Measurements from ENCODE around the gene EGFL7.

EGFL7 gene

GRCh38 chr9:136661641-136662325 lies 933 bp upstream of the EGFL7 start:
- DNase-seq = no peak

- DNase-seq = no peak
Observed at GRCh38 chr9:136662326-136662655, 425 bp upstream of the EGFL7 start.

- no peak for DNase-seq
Observed at GRCh38 chr9:136664000-136664915, 1.5 kb downstream of the EGFL7 start.

GRCh38 chr9:136665111-136665703 lies 2.5 kb downstream of the EGFL7 start:
- no peak for DNase-seq

GRCh38 chr9:136665704-136666371 lies 3.1 kb downstream of the EGFL7 start:
- no peak for DNase-seq

- DNase-seq = no peak
Observed at GRCh38 chr9:136666372-136667213, 3.9 kb downstream of the EGFL7 start.

GRCh38 chr9:136667214-136667939 lies 4.7 kb downstream of the EGFL7 start:
- DNase-seq = no peak

- no peak for DNase-seq
Observed at GRCh38 chr9:136667940-136668760, 5.4 kb downstream of the EGFL7 start.

GRCh38 chr9:136668983-136669790 lies 6.5 kb downstream of the EGFL7 start:
- DNase-seq = no peak

GRCh38 chr9:136669791-136670464 lies 7.2 kb downstream of the EGFL7 start:
- no peak for DNase-seq

GRCh38 chr9:136670576-136671253 lies 8.0 kb downstream of the EGFL7 start:
- no peak for DNase-seq

GRCh38 chr9:136671254-136671614 lies 8.5 kb downstream of the EGFL7 start:
- no peak for DNase-seq

GRCh38 chr9:136671646-136672430 lies 9.1 kb downstream of the EGFL7 start:
- no peak for DNase-seq

GRCh38 chr9:136672431-136673087 lies 9.8 kb downstream of the EGFL7 start:
- no peak for DNase-seq

GRCh38 chr9:136673088-136673974 lies 10.6 kb downstream of the EGFL7 start:
- DNase-seq = no peak
